Endothelial cell of umbilical vein (primary cell): ENCODE results near the gene TEDC1. TPM values are rescaled to one million over a fixed set of nuclear protein-coding genes. Genes with fewer than 3 reads are reported as not detected.

ENCODE experiments used
- BruUV-seq: library from RNA; stranded (reverse); fragments of 400-500 nt; replicated peaks from 2 replicates; lab custom pipeline; 2021; lab: Mats Ljungman, UMichigan
- CTCF ChIA-PET: fragments of 300-600, 350-600 bp; sonication (Branson Sonifier 250); formaldehyde crosslinking; loops from one replicate; lab custom pipeline; 2021; ENCODE audit warnings: antibody characterized with exemption, inconsistent platforms; lab: Charles Lee
- POLR2A ChIA-PET: fragments of 300-600, 350-600 bp; sonication (Branson Sonifier 250); formaldehyde crosslinking; loops from one replicate; lab custom pipeline; 2021; ENCODE audit warnings: antibody characterized with exemption, inconsistent platforms; lab: Charles Lee
- DNase-seq: peaks from one replicate; pipeline ENCODE4 v3.0.0-alpha.2; 2011; ENCODE audit warnings: low read depth, low spot score
- FAIRE-seq: peaks from 2 replicates; lab custom pipeline; 2011; peaks lifted over from hg19 to GRCh38; lab: Jason Lieb, UNC
- H2AFZ ChIP-seq: 2 replicates; pipeline ENCODE4 v1.6.0; 2012; ENCODE audit warnings: low read depth, low read length, control low read depth, inconsistent platforms
- H3K27ac ChIP-seq: 2 replicates; pipeline ENCODE4 v1.5.1; 2011; ENCODE audit warnings: low read depth, mild to moderate bottlenecking, control low read depth, low read length, moderate library complexity; ENCODE audit not compliant: insufficient read depth
- H3K27me3 ChIP-seq, 2 experiments: 2 replicates each; pipeline versions ENCODE4 v1.6.0 to v1.6.1; 2011; ENCODE audit warnings: low read length in 2 of 2, mixed read lengths in 1 of 2; ENCODE audit not compliant: control insufficient read depth in 2 of 2, insufficient read depth in 2 of 2
- H3K36me3 ChIP-seq, 2 experiments: 2 replicates in 1 of 2; 3 replicates in 1 of 2; pipeline ENCODE4 v1.5.1; 2011; ENCODE audit warnings: low read length in 2 of 2, mild to moderate bottlenecking in 1 of 2, moderate library complexity in 1 of 2; ENCODE audit not compliant: control insufficient read depth in 2 of 2, insufficient read depth in 2 of 2; ENCODE audit errors: extremely low read depth in 1 of 2
- H3K4me1 ChIP-seq: 3 replicates; pipeline ENCODE4 v1.5.1; 2011; ENCODE audit warnings: mild to moderate bottlenecking, low read length; ENCODE audit not compliant: control insufficient read depth, insufficient read depth; ENCODE audit errors: extremely low read depth
- H3K4me2 ChIP-seq: 2 replicates; pipeline ENCODE4 v1.6.1; 2011; ENCODE audit warnings: low read length, control low read depth, mixed read lengths; ENCODE audit not compliant: insufficient read depth
- H3K4me3 ChIP-seq, 3 experiments: fragments of 200-600 bp in 1 of 3; sonication (generic), shearing (Covaris generic) in 1 of 3; replicated peaks in 1 of 3; 2 replicates each; pipeline ENCODE4 v1.5.1; 2011 to 2016; ENCODE audit warnings: control low read depth in 3 of 3, low read length in 3 of 3, mild to moderate bottlenecking in 2 of 3, inconsistent platforms in 1 of 3, low read depth in 1 of 3, moderate library complexity in 1 of 3; ENCODE audit not compliant: insufficient read depth in 1 of 3
- H3K79me2 ChIP-seq: 2 replicates; pipeline ENCODE4 v1.6.0; 2012; ENCODE audit warnings: low read length, inconsistent platforms; ENCODE audit not compliant: control insufficient read depth, insufficient read depth
- H3K9ac ChIP-seq: replicated peaks from 2 replicates; pipeline ENCODE3; 2011; ENCODE audit warnings: low read length, control low read depth; ENCODE audit not compliant: insufficient read depth; ENCODE audit errors: extremely low read depth
- H3K9me1 ChIP-seq: replicated peaks from 3 replicates; pipeline ENCODE4 v1.6.0; 2011; ENCODE audit warnings: mild to moderate bottlenecking, low read length; ENCODE audit not compliant: control insufficient read depth, insufficient read depth; ENCODE audit errors: extremely low read depth
- H3K9me3 ChIP-seq: replicated peaks from 2 replicates; pipeline ENCODE4 v1.5.1; 2012; ENCODE audit warnings: low read length, inconsistent platforms; ENCODE audit not compliant: control insufficient read depth, insufficient read depth
- H4K20me1 ChIP-seq: replicated peaks from 2 replicates; pipeline ENCODE3; 2011; ENCODE audit warnings: mild to moderate bottlenecking, low read length; ENCODE audit not compliant: control insufficient read depth, insufficient read depth; ENCODE audit errors: extremely low read depth
- EZH2 ChIP-seq: IDR thresholded peaks from 2 replicates; pipeline ENCODE4 v1.6.1; 2012; ENCODE audit warnings: borderline replicate concordance, low read depth, mild to moderate bottlenecking, moderate library complexity, low read length, inconsistent platforms; ENCODE audit not compliant: severe bottlenecking
- FOS ChIP-seq: IDR thresholded peaks from 2 replicates; pipeline ENCODE4 v1.6.1; 2011; ENCODE audit warnings: mild to moderate bottlenecking, low read length, moderate library complexity, borderline replicate concordance; ENCODE audit not compliant: insufficient read depth
- GATA2 ChIP-seq: IDR thresholded peaks from 2 replicates; pipeline ENCODE4 v1.7.0; 2011; ENCODE audit warnings: low read depth, mild to moderate bottlenecking, moderate library complexity, mixed read lengths, low read length; ENCODE audit not compliant: insufficient read length, insufficient read depth
- JUN ChIP-seq: IDR thresholded peaks from 2 replicates; pipeline ENCODE4 v1.6.1; 2011; ENCODE audit warnings: borderline replicate concordance, low read depth; ENCODE audit not compliant: insufficient read length, insufficient read depth
- MYC ChIP-seq: IDR thresholded peaks from one replicate; pipeline ENCODE4 v1.6.1; 2011; ENCODE audit warnings: mild to moderate bottlenecking, low read depth, low read length
- POLR2A ChIP-seq: IDR thresholded peaks from 2 replicates; pipeline ENCODE4 v1.6.1; 2012; ENCODE audit warnings: low read depth, mild to moderate bottlenecking, control low read depth, low read length
- POLR2AphosphoS5 ChIP-seq: IDR thresholded peaks from 2 replicates; pipeline ENCODE4 v1.6.1; 2012; ENCODE audit warnings: low read depth, mild to moderate bottlenecking, control low read depth, low read length, moderate library complexity; ENCODE audit not compliant: insufficient read depth
- dilution Hi-C: fragments of 300-500 bp; cut with MboI; formaldehyde crosslinking; loops from one replicate; pipeline ENCODE4 v1.15.0; 2019; ENCODE audit warnings: low sequenced_read_pairs; ENCODE audit not compliant: extremely low pct_ligation_motif_present
- intact Hi-C: fragments of 100-400 bp; cut with micrococcal nuclease; formaldehyde crosslinking; loops from one replicate; pipeline ENCODE4 v1.10.0; 2022
- polyA plus RNA-seq, 4 experiments: library from polyadenylated mRNA; depleted of rRNA in 3 of 4; stranded (reverse) in 3 of 4; unstranded in 1 of 4; fragments of >200 nt; gene quantifications; 2 replicates each; pipeline versions ENCODE4 v1.2.1 to v1.2.3, GENCODE V29; 2011 to 2012; ENCODE audit warnings: missing spikeins in 1 of 4
- total RNA-seq: library from RNA; stranded (reverse); gene quantifications from 2 replicates; pipeline ENCODE4 v1.2.3, GENCODE V29; 2021
- TF ChIP-seq, protein P1 (sequence below): IDR thresholded peaks from 2 replicates; pipeline ENCODE4 v1.6.1; 2011; ENCODE audit not compliant: insufficient read depth, insufficient read length
- TF ChIP-seq, protein P2 (sequence below), 2 donors: IDR thresholded peaks; 1 replicate in 1 of 2; 2 replicates in 1 of 2; pipeline ENCODE4 v1.5.1; 2011; ENCODE audit warnings: low read length in 2 of 2, mild to moderate bottlenecking in 2 of 2, moderate library complexity in 2 of 2, control low read depth in 1 of 2, inconsistent platforms in 1 of 2, low read depth in 1 of 2; ENCODE audit not compliant: insufficient read depth in 1 of 2; ENCODE audit errors: extremely low read depth in 1 of 2

The TEDC1 gene
- total and polyA plus RNA-seq, 2 donors (not counting 3 experiments of a cell fraction or from before 2014, with no cell fraction given), result 16.5 to 25.3 TPM

DNA sequence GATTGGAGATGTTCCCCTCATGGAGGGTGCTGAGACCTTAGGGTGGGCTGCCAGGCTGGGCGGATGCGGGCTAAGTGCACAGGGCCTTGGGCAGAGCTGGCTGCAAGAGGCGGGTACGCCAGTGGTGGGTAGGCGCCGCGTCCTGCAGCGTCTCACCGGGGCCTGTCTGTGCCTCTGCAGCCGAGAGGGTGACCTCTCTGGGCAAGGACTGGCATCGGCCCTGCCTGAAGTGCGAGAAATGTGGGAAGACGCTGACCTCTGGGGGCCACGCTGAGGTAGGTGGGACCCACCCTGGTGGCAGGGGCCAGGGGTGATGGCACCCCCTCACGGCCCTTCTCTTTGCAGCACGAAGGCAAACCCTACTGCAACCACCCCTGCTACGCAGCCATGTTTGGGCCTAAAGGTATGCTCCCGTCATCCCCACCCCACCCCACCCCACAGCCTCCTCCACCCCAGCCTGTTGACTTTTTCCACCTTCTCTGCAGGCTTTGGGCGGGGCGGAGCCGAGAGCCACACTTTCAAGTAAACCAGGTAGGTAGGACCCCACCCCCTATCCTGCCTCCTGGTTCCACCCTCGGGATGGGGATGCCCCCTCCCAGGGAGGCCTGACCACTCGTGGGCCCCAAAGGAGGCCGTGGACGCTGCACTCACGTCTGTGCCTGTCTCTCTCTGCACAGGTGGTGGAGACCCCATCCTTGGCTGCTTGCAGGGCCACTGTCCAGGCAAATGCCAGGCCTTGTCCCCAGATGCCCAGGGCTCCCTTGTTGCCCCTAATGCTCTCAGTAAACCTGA lies 2.9 kb upstream of the TEDC1 start:
- FAIRE-seq, result no peak
- H2AFZ ChIP-seq, result no peak overlapping the region
- intact Hi-C loops, result no loop called here
- dilution Hi-C loops, result no loop called here
- no TSS peak for BruUV-seq
- ChIA-PET CTCF (interaction anchor here (1.7 to 5.1 kb wide), 6 partner anchors 7 to 117 kb away, joined by 6 to 239 read pairs (median 24); no protein-coding TSS in a partner anchor), POLR2A (no interaction called here)
- no peaks in the 10 kb centered on the region for H3K9me1 ChIP-seq
- H4K20me1 ChIP-seq, result no peaks in the 10 kb centered on the region
- TF ChIP-seq MYC, result no peak
- TF ChIP-seq, protein P1, sequence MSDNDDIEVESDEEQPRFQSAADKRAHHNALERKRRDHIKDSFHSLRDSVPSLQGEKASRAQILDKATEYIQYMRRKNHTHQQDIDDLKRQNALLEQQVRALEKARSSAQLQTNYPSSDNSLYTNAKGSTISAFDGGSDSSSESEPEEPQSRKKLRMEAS, result no peak
- TF ChIP-seq JUN, result no peak
- TF ChIP-seq EZH2, result no peak
- no peak for TF ChIP-seq POLR2A
- TF ChIP-seq, protein P2, sequence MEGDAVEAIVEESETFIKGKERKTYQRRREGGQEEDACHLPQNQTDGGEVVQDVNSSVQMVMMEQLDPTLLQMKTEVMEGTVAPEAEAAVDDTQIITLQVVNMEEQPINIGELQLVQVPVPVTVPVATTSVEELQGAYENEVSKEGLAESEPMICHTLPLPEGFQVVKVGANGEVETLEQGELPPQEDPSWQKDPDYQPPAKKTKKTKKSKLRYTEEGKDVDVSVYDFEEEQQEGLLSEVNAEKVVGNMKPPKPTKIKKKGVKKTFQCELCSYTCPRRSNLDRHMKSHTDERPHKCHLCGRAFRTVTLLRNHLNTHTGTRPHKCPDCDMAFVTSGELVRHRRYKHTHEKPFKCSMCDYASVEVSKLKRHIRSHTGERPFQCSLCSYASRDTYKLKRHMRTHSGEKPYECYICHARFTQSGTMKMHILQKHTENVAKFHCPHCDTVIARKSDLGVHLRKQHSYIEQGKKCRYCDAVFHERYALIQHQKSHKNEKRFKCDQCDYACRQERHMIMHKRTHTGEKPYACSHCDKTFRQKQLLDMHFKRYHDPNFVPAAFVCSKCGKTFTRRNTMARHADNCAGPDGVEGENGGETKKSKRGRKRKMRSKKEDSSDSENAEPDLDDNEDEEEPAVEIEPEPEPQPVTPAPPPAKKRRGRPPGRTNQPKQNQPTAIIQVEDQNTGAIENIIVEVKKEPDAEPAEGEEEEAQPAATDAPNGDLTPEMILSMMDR (IDR thresholded peaks at IDR 0.05; ENCODE audit: extremely low read depth in 1 of 2, insufficient read depth in 1 of 2, low read depth in 1 of 2, low read length in 2 of 2), result no peak
- no peak for TF ChIP-seq FOS
- no peak for TF ChIP-seq GATA2
- TF ChIP-seq POLR2AphosphoS5, result no peak
- peaks cover 2% of the 10 kb centered on the region for H3K4me1 ChIP-seq
- H3K27me3 ChIP-seq, result peaks cover 0 to 12% of the 10 kb centered on the region in 2 experiments
- no peaks in the 10 kb centered on the region for H3K9me3 ChIP-seq
- peaks cover 3% of the 10 kb centered on the region for H3K79me2 ChIP-seq
- H3K36me3 ChIP-seq, result no peaks in the 10 kb centered on the region
- no peak overlapping the region for H3K4me3 ChIP-seq
- H3K27ac ChIP-seq, result no peak overlapping the region
- no peak overlapping the region for H3K9ac ChIP-seq
- DNase-seq, result no peak
- H3K4me2 ChIP-seq, result no peak overlapping the region
